Stimulated activated CD4-positive, alpha-beta T cell treated with anti-CD3 and anti-CD28 coated beads, TNF-alpha, amount 100 ng/mL, for 24 hours (primary cell): ENCODE results near the gene DZIP1L.

Experiments
- DNase-seq, 3 experiments: peaks; one replicate each; pipeline ENCODE4 v3.0.0-alpha.2; 2020; ENCODE audit warnings: low read depth in 3 of 3

DZIP1L gene

GRCh38 chr3:138033202-138033691 is 82.2 kb downstream of the DZIP1L start:
- DNase-seq, result no peak

GRCh38 chr3:138032567-138032966 is 82.8 kb downstream of the DZIP1L start:
- DNase-seq, result no peak

GRCh38 chr3:138031536-138031935 is 83.9 kb downstream of the DZIP1L start:
- no peak for DNase-seq

- no peak for DNase-seq
Measured at GRCh38 chr3:138030734-138031280, 84.6 kb downstream of the DZIP1L start.

- no peak for DNase-seq
Measured at GRCh38 chr3:138027821-138028220, 87.6 kb downstream of the DZIP1L start.

- no peak for DNase-seq
Measured at GRCh38 chr3:138025553-138025952, 89.9 kb downstream of the DZIP1L start.

GRCh38 chr3:138023754-138024153 is 91.7 kb downstream of the DZIP1L start:
- DNase-seq, result no peak

GRCh38 chr3:138019281-138020069 is 95.9 kb downstream of the DZIP1L start:
- no peak for DNase-seq

- DNase-seq, result no peak
Measured at GRCh38 chr3:138016065-138016464, 99.3 kb downstream of the DZIP1L start.

GRCh38 chr3:138012526-138012925 is 102.9 kb downstream of the DZIP1L start:
- no peak for DNase-seq
